Keratinocyte (primary cell): ENCODE results near the gene ELAVL1. TPM values are rescaled to one million over a fixed set of nuclear protein-coding genes. Genes with fewer than 3 reads are reported as not detected.

Source experiments
- DNase-seq: peaks from one replicate; pipeline ENCODE4 v3.0.0-alpha.2; 2011; ENCODE audit warnings: low read depth, missing footprints, low spot score
- FAIRE-seq: peaks from 2 replicates; lab custom pipeline; 2011; peaks lifted over from hg19 to GRCh38; lab: Jason Lieb, UNC
- H2AFZ ChIP-seq: 2 replicates; pipeline ENCODE4 v1.6.0; 2012; ENCODE audit warnings: low read length, control low read depth, inconsistent platforms; ENCODE audit not compliant: control insufficient read depth
- H3K27ac ChIP-seq: 2 replicates; pipeline ENCODE4 v1.5.1; 2011; ENCODE audit warnings: low read length; ENCODE audit not compliant: control insufficient read depth, insufficient read depth
- H3K27me3 ChIP-seq: 3 replicates; pipeline ENCODE4 v1.6.0; 2011; ENCODE audit warnings: low read length; ENCODE audit not compliant: control insufficient read depth, insufficient read depth; ENCODE audit errors: extremely low read depth
- H3K36me3 ChIP-seq, 2 experiments: 2 replicates in 1 of 2; 3 replicates in 1 of 2; pipeline ENCODE4 v1.5.1; 2011; ENCODE audit warnings: low read length in 2 of 2, mild to moderate bottlenecking in 1 of 2; ENCODE audit not compliant: control insufficient read depth in 2 of 2, insufficient read depth in 2 of 2; ENCODE audit errors: extremely low read depth in 1 of 2
- H3K4me1 ChIP-seq: 3 replicates; pipeline ENCODE4 v1.5.1; 2011; ENCODE audit warnings: low read length; ENCODE audit not compliant: control insufficient read depth, insufficient read depth; ENCODE audit errors: extremely low read depth
- H3K4me2 ChIP-seq: 3 replicates; pipeline ENCODE4 v1.6.0; 2011; ENCODE audit warnings: low read depth, low read length; ENCODE audit not compliant: control insufficient read depth, insufficient read depth; ENCODE audit errors: extremely low read depth
- H3K4me3 ChIP-seq, 3 experiments: fragments of 200-600 bp in 1 of 3; sonication (generic) in 1 of 3; 2 replicates in 2 of 3; 3 replicates in 1 of 3; pipeline ENCODE4 v1.5.1; 2011 to 2016; ENCODE audit warnings: low read length in 3 of 3, mild to moderate bottlenecking in 3 of 3, control low read depth in 2 of 3, inconsistent platforms in 1 of 3, low read depth in 1 of 3, mixed read lengths in 1 of 3, mixed run types in 1 of 3, moderate library complexity in 1 of 3; ENCODE audit not compliant: control insufficient read depth in 2 of 3, insufficient read depth in 2 of 3; ENCODE audit errors: extremely low read depth in 1 of 3
- H3K79me2 ChIP-seq: 2 replicates; pipeline ENCODE4 v1.6.0; 2012; ENCODE audit warnings: low read length; ENCODE audit not compliant: control insufficient read depth, insufficient read depth
- H3K9ac ChIP-seq: 3 replicates; pipeline ENCODE4 v1.6.0; 2011; ENCODE audit warnings: low read length; ENCODE audit not compliant: control insufficient read depth, insufficient read depth; ENCODE audit errors: extremely low read depth
- H3K9me1 ChIP-seq: 3 replicates; pipeline ENCODE4 v1.6.0; 2011; ENCODE audit warnings: low read length; ENCODE audit not compliant: control insufficient read depth, insufficient read depth; ENCODE audit errors: extremely low read depth
- H3K9me3 ChIP-seq: 2 replicates; pipeline ENCODE4 v1.5.1; 2012; ENCODE audit warnings: low read depth, low read length; ENCODE audit not compliant: control insufficient read depth
- H4K20me1 ChIP-seq: 3 replicates; pipeline ENCODE4 v1.6.0; 2011; ENCODE audit warnings: low read length; ENCODE audit not compliant: control insufficient read depth, insufficient read depth; ENCODE audit errors: extremely low read depth
- EZH2 ChIP-seq: IDR thresholded peaks from one replicate; pipeline ENCODE4 v1.6.1; 2012; ENCODE audit warnings: inconsistent platforms, mild to moderate bottlenecking, low read length, moderate library complexity
- dilution Hi-C: fragments of 300-500 bp; cut with MboI; formaldehyde crosslinking; loops from one replicate; pipeline ENCODE4 v1.7.0; 2020; ENCODE audit warnings: low sequenced_read_pairs; ENCODE audit not compliant: extremely low pct_ligation_motif_present
- polyA plus RNA-seq, 5 experiments: library from polyadenylated mRNA; depleted of rRNA in 3 of 5; stranded (reverse) in 3 of 5; stranded (forward) in 1 of 5; unstranded in 1 of 5; fragments of >200 nt; gene quantifications; 1 replicate in 1 of 5; 2 replicates in 3 of 5; 3 replicates in 1 of 5; pipeline versions ENCODE4 v1.2.1 to v1.2.3, GENCODE V29; 2011 to 2012; ENCODE audit warnings: missing spikeins in 2 of 5, low read depth in 1 of 5, low replicate concordance in 1 of 5
- TF ChIP-seq, protein P1 (sequence below), 3 experiments: IDR thresholded peaks in 1 of 3; conservative IDR thresholded peaks in 1 of 3; optimal IDR thresholded peaks in 1 of 3; 2 replicates in 2 of 3; 3 replicates in 1 of 3; pipeline versions ENCODE3 to v1.5.1; 2011; ENCODE audit warnings: low read length in 3 of 3, mild to moderate bottlenecking in 3 of 3, moderate library complexity in 2 of 3, control low read depth in 1 of 3, inconsistent platforms in 1 of 3; ENCODE audit not compliant: insufficient read depth in 2 of 3; ENCODE audit errors: extremely low read depth in 1 of 3

The ELAVL1 gene
- polyA plus RNA-seq, 1 donor (not counting 4 experiments of a cell fraction or from before 2014, with no cell fraction given) = 46.9 TPM

DNA sequence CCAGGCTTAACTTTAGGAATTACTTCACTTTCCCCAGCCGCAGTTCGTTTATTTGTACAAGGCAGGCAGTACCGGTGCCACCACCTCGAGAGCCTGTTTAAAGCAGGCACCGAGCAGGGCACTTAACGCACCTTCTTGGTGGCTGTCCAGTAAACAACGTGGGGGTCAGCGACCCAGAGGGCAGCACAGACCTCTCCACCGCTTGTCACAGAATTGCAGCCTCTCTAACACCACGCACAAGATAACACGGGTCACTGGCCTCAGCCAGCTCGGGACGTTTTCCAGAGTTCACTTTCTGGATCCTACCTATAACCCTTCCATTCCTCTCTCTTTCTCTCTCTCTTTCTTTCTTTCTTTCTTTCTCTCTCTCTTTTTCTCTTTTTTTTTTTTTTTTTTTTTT is 16.8 kb upstream of the ELAVL1 start:
- no peaks in the 10 kb centered on the region for H3K9me1 ChIP-seq
- no peak overlapping the region for H2AFZ ChIP-seq
- H3K27ac ChIP-seq = no peak overlapping the region
- no peak overlapping the region for H3K4me2 ChIP-seq
- no peaks in the 10 kb centered on the region for H3K27me3 ChIP-seq
- H4K20me1 ChIP-seq = no peaks in the 10 kb centered on the region
- no peak for FAIRE-seq
- no peaks in the 10 kb centered on the region for H3K79me2 ChIP-seq
- dilution Hi-C loops = no loop called here
- DNase-seq = no peak
- no peak for TF ChIP-seq EZH2
- TF ChIP-seq, protein P1, sequence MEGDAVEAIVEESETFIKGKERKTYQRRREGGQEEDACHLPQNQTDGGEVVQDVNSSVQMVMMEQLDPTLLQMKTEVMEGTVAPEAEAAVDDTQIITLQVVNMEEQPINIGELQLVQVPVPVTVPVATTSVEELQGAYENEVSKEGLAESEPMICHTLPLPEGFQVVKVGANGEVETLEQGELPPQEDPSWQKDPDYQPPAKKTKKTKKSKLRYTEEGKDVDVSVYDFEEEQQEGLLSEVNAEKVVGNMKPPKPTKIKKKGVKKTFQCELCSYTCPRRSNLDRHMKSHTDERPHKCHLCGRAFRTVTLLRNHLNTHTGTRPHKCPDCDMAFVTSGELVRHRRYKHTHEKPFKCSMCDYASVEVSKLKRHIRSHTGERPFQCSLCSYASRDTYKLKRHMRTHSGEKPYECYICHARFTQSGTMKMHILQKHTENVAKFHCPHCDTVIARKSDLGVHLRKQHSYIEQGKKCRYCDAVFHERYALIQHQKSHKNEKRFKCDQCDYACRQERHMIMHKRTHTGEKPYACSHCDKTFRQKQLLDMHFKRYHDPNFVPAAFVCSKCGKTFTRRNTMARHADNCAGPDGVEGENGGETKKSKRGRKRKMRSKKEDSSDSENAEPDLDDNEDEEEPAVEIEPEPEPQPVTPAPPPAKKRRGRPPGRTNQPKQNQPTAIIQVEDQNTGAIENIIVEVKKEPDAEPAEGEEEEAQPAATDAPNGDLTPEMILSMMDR (optimal IDR thresholded peaks at IDR 0.05 in 1 of 3, IDR thresholded peaks at IDR 0.05 in 1 of 3, conservative IDR thresholded peaks at IDR 0.05 in 1 of 3; ENCODE audit: extremely low read depth in 1 of 3, insufficient read depth in 2 of 3, low read length in 3 of 3) = no peak
- H3K4me1 ChIP-seq = no peaks in the 10 kb centered on the region
- no peaks in the 10 kb centered on the region for H3K36me3 ChIP-seq
- H3K4me3 ChIP-seq = no peak overlapping the region
- no peaks in the 10 kb centered on the region for H3K9me3 ChIP-seq
- H3K9ac ChIP-seq = no peak overlapping the region

GRCh38 chr19:8021374-8021773 is 15.9 kb upstream of the ELAVL1 start:
- Histone ChIP-seq H3K4me1 (no peaks in the 10 kb centered on the region), H3K9ac (no peak overlapping the region), H3K36me3 (no peaks in the 10 kb centered on the region), H2AFZ (no peak overlapping the region), H3K9me1 (no peaks in the 10 kb centered on the region), H3K27ac (no peak overlapping the region), H3K9me3 (no peaks in the 10 kb centered on the region), H3K79me2 (no peaks in the 10 kb centered on the region), H4K20me1 (no peaks in the 10 kb centered on the region), H3K27me3 (no peaks in the 10 kb centered on the region), H3K4me2 (no peak overlapping the region), H3K4me3 (no peak overlapping the region)
- no peak for TF ChIP-seq EZH2
- TF ChIP-seq, protein P1 (optimal IDR thresholded peaks at IDR 0.05 in 1 of 3, IDR thresholded peaks at IDR 0.05 in 1 of 3, conservative IDR thresholded peaks at IDR 0.05 in 1 of 3; ENCODE audit: extremely low read depth in 1 of 3, insufficient read depth in 2 of 3, low read length in 3 of 3) = no peak
- FAIRE-seq = no peak
- dilution Hi-C loops = no loop called here
- DNase-seq = no peak
